ENCODE results near the gene LEF1. TPM values are rescaled to one million over a fixed set of nuclear protein-coding genes. Genes with fewer than 3 reads are reported as not detected.

The LEF1 gene
- total RNA-seq, 1 experiment from 2014 or later: 10.8 TPM

GRCh38 chr4:108113229-108113628 lies 55.5 kb downstream of the LEF1 start:
- DNase-seq (ENCODE audit: low read depth): peak; percentile 8

GRCh38 chr4:108111781-108112180 lies 57.0 kb downstream of the LEF1 start:
- no peak for DNase-seq (ENCODE audit: low read depth)

- no peak for DNase-seq (ENCODE audit: low read depth)
These were observed 58.3 kb downstream of the LEF1 start for GRCh38 chr4:108110450-108110849.

- no peak for DNase-seq (ENCODE audit: low read depth)
These were observed 58.7 kb downstream of the LEF1 start for GRCh38 chr4:108109997-108110416.

GRCh38 chr4:108109111-108109510 lies 59.6 kb downstream of the LEF1 start:
- no peak for DNase-seq (ENCODE audit: low read depth)

- DNase-seq (ENCODE audit: low read depth): no peak
These were observed 60.9 kb downstream of the LEF1 start for GRCh38 chr4:108107729-108108382.

- DNase-seq (ENCODE audit: low read depth): no peak
These were observed 61.6 kb downstream of the LEF1 start for GRCh38 chr4:108107101-108107500.

GRCh38 chr4:108106186-108106585 lies 62.5 kb downstream of the LEF1 start:
- no peak for DNase-seq (ENCODE audit: low read depth)

- DNase-seq (ENCODE audit: low read depth): no peak
These were observed 65.5 kb downstream of the LEF1 start for GRCh38 chr4:108103099-108103862.

- no peak for DNase-seq (ENCODE audit: low read depth)
These were observed 67.9 kb downstream of the LEF1 start for GRCh38 chr4:108100827-108101226.

- no peak for DNase-seq (ENCODE audit: low read depth)
These were observed 68.9 kb downstream of the LEF1 start for GRCh38 chr4:108099838-108100237.

- no peak for DNase-seq (ENCODE audit: low read depth)
These were observed 70.7 kb downstream of the LEF1 start for GRCh38 chr4:108097990-108098553.

- no peak for DNase-seq (ENCODE audit: low read depth)
These were observed 73.7 kb downstream of the LEF1 start for GRCh38 chr4:108094923-108095482.

GRCh38 chr4:108094131-108094530 lies 74.6 kb downstream of the LEF1 start:
- DNase-seq (ENCODE audit: low read depth): no peak

GRCh38 chr4:108092288-108092687 lies 76.4 kb downstream of the LEF1 start:
- DNase-seq (ENCODE audit: low read depth): no peak

- no peak for DNase-seq (ENCODE audit: low read depth)
These were observed 81.3 kb downstream of the LEF1 start for GRCh38 chr4:108087293-108087967.

- no peak for DNase-seq (ENCODE audit: low read depth)
These were observed 87.5 kb downstream of the LEF1 start for GRCh38 chr4:108081256-108081655.

- no peak for DNase-seq (ENCODE audit: low read depth)
These were observed 88.0 kb downstream of the LEF1 start for GRCh38 chr4:108080747-108081146.

- DNase-seq (ENCODE audit: low read depth): no peak
These were observed 90.6 kb downstream of the LEF1 start for GRCh38 chr4:108078024-108078733.

- no peak for DNase-seq (ENCODE audit: low read depth)
These were observed 96.4 kb downstream of the LEF1 start for GRCh38 chr4:108072300-108072699.

GRCh38 chr4:108070775-108071174 lies 98.0 kb downstream of the LEF1 start:
- DNase-seq (ENCODE audit: low read depth): no peak
